Gastroesophageal sphincter (tissue), 4 donors: ENCODE results near the gene PCDHGB3. TPM values are rescaled to one million over a fixed set of nuclear protein-coding genes. Genes with fewer than 3 reads are reported as not detected.
"Not testable (repeated sequence)": the region's sequence is repeated elsewhere in the genome, so short reads cannot be mapped to it uniquely, and the experiment has no call there.

Source experiments
- ATAC-seq: fragments of 150-250 bp; one replicate; pipeline ENCODE4 v1.9.1; 2016; ENCODE audit warnings: mild to moderate bottlenecking, moderate library complexity
- H3K27ac ChIP-seq, 4 donors: fragments of 200-600 bp; sonication (generic) in 3 of 4; 1 replicate in 3 of 4; 2 replicates in 1 of 4; pipeline ENCODE4 v1.5.1; 2016 to 2019
- H3K27me3 ChIP-seq: fragments of 200-600 bp; sonication (generic); one replicate; pipeline ENCODE4 v1.5.1; 2019
- H3K36me3 ChIP-seq, 2 donors: fragments of 200-600 bp; sonication (generic); one replicate each; pipeline ENCODE4 v1.5.1; 2019; ENCODE audit warnings: control low read depth in 1 of 2
- H3K4me1 ChIP-seq, 3 donors: fragments of 200-600 bp; sonication (generic); 1 replicate in 2 of 3; 2 replicates in 1 of 3; pipeline ENCODE4 v1.5.1; 2016 to 2019; ENCODE audit warnings: control low read depth in 2 of 3
- H3K4me3 ChIP-seq, 2 donors: fragments of 200-600 bp; sonication (generic); one replicate each; pipeline ENCODE4 v1.5.1; 2019; ENCODE audit warnings: mild to moderate bottlenecking in 1 of 2, moderate library complexity in 1 of 2
- H3K9me3 ChIP-seq, 3 donors: fragments of 200-600 bp; sonication (generic); one replicate each; pipeline ENCODE4 v1.5.1; 2017 to 2019; ENCODE audit warnings: control low read depth in 2 of 3
- EP300 ChIP-seq: sonication (generic); formaldehyde crosslinking; IDR thresholded peaks from one replicate; pipeline ENCODE4 v1.6.1; 2017; ENCODE audit warnings: antibody characterized with exemption, mild to moderate bottlenecking
- POLR2A ChIP-seq, 2 donors: fragments of 450-650 bp; IDR thresholded peaks; one replicate each; pipeline ENCODE4 v1.6.1; 2017; ENCODE audit warnings: antibody characterized with exemption in 2 of 2, mild to moderate bottlenecking in 2 of 2, moderate library complexity in 1 of 2
- POLR2AphosphoS5 ChIP-seq: sonication (generic); formaldehyde crosslinking; IDR thresholded peaks from one replicate; pipeline ENCODE4 v1.6.1; 2017; ENCODE audit warnings: antibody characterized with exemption
- WGBS, 2 donors: methylation state at CpG; one replicate each; pipeline ENCODE4 v1.1.5; 2018; ENCODE audit warnings: low coverage in 1 of 2; 5-methylcytosine and 5-hydroxymethylcytosine counted together
- total RNA-seq, 4 donors: library from RNA; depleted of rRNA; stranded (reverse); fragments of >200 nt; gene quantifications; one replicate each; pipeline ENCODE4 v1.1.0, GENCODE V29; 2016
- TF ChIP-seq, protein P1 (sequence below), 4 experiments: fragments of 200-600 bp in 2 of 4; fragments of 450-650 bp in 2 of 4; sonication (generic) in 1 of 4; IDR thresholded peaks; one replicate each; pipeline ENCODE4 v1.5.1; 2017 to 2019; ENCODE audit warnings: antibody characterized with exemption in 4 of 4, mild to moderate bottlenecking in 2 of 4, moderate library complexity in 2 of 4

PCDHGB3 gene
- total RNA-seq, 4 donors from 2014 or later: 1.5 to 10.0 (median 4.7) TPM

DNA sequence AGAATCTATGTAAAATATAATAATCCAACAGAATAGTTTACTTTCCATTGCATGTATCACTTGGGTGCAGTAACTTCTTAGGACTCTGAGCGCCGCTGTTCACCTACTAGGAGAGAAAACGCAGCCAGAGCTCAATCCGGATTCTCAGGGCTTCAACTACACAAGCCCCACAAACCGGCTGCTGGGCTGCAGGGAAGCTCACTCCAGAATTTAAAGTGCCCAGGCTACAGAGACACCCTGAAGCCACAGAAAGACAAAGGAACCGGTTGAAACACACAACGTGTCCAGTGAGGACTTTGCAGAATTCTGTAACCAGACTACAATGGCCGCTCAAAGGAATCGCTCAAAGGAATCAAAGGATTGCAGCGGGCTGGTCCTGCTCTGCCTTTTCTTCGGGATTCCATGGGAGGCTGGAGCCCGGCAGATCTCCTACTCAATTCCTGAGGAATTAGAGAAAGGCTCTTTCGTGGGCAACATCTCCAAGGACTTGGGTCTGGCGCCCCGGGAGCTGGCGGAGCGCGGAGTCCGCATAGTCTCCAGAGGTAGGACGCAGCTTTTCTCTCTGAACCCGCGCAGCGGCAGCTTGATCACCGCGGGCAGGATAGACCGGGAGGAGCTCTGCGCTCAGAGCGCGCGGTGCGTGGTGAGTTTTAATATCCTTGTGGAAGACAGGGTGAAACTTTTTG is 43.0 kb downstream of the PCDHGB3 start, which contains the start of gene PCDHGA10:
TSS of gene PCDHGA10 (plus strand) at position 134 of the 686 bp plus-strand sequence. CDS start at position 323, 189 bp downstream.
- H3K4me1 ChIP-seq: no peaks in the 10 kb centered on the region
- WGBS, 2 donors: 18 to 23% methylated on average over 4 to 10 of the region's 31 CpGs
- TF ChIP-seq, protein P1, sequence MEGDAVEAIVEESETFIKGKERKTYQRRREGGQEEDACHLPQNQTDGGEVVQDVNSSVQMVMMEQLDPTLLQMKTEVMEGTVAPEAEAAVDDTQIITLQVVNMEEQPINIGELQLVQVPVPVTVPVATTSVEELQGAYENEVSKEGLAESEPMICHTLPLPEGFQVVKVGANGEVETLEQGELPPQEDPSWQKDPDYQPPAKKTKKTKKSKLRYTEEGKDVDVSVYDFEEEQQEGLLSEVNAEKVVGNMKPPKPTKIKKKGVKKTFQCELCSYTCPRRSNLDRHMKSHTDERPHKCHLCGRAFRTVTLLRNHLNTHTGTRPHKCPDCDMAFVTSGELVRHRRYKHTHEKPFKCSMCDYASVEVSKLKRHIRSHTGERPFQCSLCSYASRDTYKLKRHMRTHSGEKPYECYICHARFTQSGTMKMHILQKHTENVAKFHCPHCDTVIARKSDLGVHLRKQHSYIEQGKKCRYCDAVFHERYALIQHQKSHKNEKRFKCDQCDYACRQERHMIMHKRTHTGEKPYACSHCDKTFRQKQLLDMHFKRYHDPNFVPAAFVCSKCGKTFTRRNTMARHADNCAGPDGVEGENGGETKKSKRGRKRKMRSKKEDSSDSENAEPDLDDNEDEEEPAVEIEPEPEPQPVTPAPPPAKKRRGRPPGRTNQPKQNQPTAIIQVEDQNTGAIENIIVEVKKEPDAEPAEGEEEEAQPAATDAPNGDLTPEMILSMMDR (IDR thresholded peaks at IDR 0.05): peak in 1 of 4 experiments; percentile 36
- no peak for TF ChIP-seq POLR2AphosphoS5
- TF ChIP-seq EP300: no peak
- peak within 1 kb of the TSS in 1 of 2 donors; percentile 38 for H3K4me3 ChIP-seq
- peak; percentile 34 for ATAC-seq
- H3K27me3 ChIP-seq: peaks cover 8% of the 10 kb centered on the region
- H3K36me3 ChIP-seq: peaks cover 0 to 27% of the 10 kb centered on the region in 2 donors
- H3K9me3 ChIP-seq: peaks cover 0 to 98% (median 13%) of the 10 kb centered on the region in 3 donors
- no peak within 1 kb of the TSS for H3K27ac ChIP-seq

DNA sequence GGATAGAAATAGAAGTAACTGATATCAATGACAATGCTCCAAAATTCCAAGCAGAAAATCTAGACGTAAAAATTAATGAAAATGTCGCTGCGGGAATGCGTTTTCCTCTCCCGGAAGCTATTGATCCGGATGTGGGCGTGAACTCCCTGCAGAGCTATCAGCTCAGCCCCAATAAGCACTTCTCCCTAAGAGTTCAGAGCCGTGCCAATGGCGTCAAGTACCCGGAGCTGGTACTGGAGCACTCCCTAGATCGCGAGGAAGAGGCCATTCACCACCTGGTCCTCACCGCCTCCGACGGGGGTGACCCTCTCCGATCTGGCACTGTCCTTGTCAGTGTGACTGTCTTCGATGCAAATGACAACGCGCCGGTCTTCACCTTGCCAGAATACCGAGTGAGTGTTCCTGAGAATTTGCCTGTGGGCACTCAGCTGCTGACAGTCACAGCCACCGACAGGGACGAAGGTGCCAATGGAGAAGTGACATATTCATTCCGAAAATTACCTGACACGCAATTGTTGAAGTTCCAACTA is 43.6 kb downstream of the PCDHGB3 start:
- TF ChIP-seq, protein P1 (IDR thresholded peaks at IDR 0.05): no peak
- TF ChIP-seq POLR2A (IDR thresholded peaks at IDR 0.05) (no peak), EP300 (no peak)
- H3K27ac ChIP-seq: no peak overlapping the region
- H3K4me3 ChIP-seq: peak overlapping the region in 1 of 2 donors; percentile 38
- H3K4me1 ChIP-seq: peaks cover 0 to 5% (median 0%) of the 10 kb centered on the region in 3 donors
- H3K9me3 ChIP-seq: peaks cover 0 to 98% (median 13%) of the 10 kb centered on the region in 3 donors
- WGBS, 2 donors: 11 to 19% methylated on average over 5 to 23 of the region's 25 CpGs
- H3K27me3 ChIP-seq: peaks cover 8% of the 10 kb centered on the region
- H3K36me3 ChIP-seq: peaks cover 0 to 25% of the 10 kb centered on the region in 2 donors
- ATAC-seq: no peak

DNA sequence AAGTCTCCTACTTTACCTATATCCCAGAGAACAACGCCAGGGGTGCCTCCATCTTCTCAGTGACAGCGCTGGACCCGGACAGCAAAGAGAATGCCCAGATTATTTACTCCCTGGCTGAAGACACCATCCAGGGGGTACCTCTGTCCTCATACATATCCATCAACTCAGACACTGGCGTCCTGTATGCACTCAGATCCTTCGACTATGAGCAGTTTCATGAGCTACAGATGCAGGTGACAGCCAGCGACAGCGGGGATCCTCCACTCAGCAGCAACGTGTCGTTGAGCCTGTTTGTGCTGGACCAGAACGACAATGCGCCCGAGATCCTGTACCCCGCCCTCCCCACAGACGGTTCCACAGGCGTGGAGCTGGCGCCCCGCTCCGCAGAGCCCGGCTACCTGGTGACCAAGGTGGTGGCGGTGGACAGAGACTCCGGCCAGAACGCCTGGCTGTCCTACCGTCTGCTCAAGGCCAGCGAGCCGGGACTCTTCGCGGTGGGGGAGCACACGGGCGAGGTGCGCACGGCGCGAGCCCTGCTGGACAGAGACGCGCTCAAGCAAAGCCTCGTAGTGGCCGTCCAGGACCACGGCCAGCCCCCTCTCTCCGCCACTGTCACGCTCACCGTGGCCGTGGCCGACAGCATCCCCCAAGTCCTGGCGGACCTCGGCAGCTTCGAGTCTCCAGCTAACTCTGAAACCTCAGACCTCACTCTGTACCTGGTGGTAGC is 44.7 kb downstream of the PCDHGB3 start:
- ATAC-seq, H3K27ac ChIP-seq, H3K27me3 ChIP-seq, H3K4me3 ChIP-seq: not testable (repeated sequence)
- Histone ChIP-seq H3K36me3 (peaks cover 0 to 23% of the 10 kb centered on the region in 2 donors), H3K9me3 (peaks cover 0 to 98% (median 13%) of the 10 kb centered on the region in 3 donors), H3K4me1 (peaks cover 0 to 16% (median 0%) of the 10 kb centered on the region in 3 donors)
- WGBS, 2 donors: 13 to 18% methylated on average over 5 to 9 of the region's 46 CpGs

DNA sequence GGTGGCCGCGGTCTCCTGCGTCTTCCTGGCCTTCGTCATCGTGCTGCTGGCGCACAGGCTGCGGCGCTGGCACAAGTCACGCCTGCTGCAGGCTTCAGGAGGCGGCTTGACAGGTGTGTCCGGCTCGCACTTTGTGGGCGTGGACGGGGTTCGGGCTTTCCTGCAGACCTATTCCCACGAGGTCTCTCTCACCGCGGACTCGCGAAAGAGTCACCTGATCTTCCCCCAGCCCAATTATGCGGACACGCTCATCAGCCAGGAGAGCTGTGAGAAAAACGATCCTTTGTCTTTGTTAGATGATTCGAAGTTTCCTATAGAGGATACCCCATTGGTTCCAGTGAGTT is 45.2 kb downstream of the PCDHGB3 start:
- not testable (repeated sequence) for H3K4me3 ChIP-seq, H3K27ac ChIP-seq, H3K27me3 ChIP-seq, ATAC-seq
- Histone ChIP-seq H3K4me1 (peaks cover 0 to 19% (median 0%) of the 10 kb centered on the region in 3 donors), H3K9me3 (peaks cover 0 to 98% (median 12%) of the 10 kb centered on the region in 3 donors), H3K36me3 (peaks cover 0 to 19% of the 10 kb centered on the region in 2 donors)
- 35 to 65% methylated on average over 3 to 6 of the region's 24 CpGs for WGBS, 2 donors

DNA sequence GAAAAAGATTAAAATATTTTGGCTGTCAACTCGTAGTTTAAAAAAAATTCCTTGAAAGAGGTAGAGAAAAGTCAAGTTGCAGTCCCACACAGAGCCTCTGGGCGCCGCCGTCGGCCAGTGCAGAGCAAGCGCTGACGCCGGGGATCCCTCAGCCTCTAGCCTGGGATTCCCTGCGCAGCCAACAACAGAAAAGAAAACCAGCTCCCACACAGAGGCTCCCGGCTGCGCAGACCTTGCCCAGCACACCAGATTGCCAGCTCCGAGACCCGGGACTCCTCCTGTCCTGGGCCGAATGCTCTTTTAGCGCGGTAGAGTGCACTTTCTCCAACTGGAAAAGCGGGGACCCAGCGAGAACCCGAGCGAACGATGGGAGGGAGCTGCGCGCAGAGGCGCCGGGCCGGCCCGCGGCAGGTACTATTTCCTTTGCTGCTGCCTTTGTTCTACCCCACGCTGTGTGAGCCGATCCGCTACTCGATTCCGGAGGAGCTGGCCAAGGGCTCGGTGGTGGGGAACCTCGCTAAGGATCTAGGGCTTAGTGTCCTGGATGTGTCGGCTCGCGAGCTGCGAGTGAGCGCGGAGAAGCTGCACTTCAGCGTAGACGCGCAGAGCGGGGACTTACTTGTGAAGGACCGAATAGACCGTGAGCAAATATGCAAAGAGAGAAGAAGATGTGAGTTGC is 47.6 kb downstream of the PCDHGB3 start, which contains the start of gene PCDHGB7:
TSS of gene PCDHGB7 (plus strand) at position 184 of the 679 bp plus-strand sequence. CDS start at position 367, 183 bp downstream.
- peaks cover 0 to 23% (median 0%) of the 10 kb centered on the region in 3 donors for H3K4me1 ChIP-seq
- ATAC-seq: peak; percentile 87
- TF ChIP-seq, protein P1 (IDR thresholded peaks at IDR 0.05): peak; percentile 35 to 74 (median 68)
- H3K9me3 ChIP-seq: peaks cover 0 to 98% (median 11%) of the 10 kb centered on the region in 3 donors
- not testable (repeated sequence) for H3K27me3 ChIP-seq
- H3K27ac ChIP-seq: peak within 1 kb of the TSS in 3 of 4 donors; percentile 56 to 70 (median 69)
- H3K4me3 ChIP-seq: peak within 1 kb of the TSS; percentile 36 to 52
- peaks cover 0 to 16% of the 10 kb centered on the region in 2 donors for H3K36me3 ChIP-seq
- WGBS, 2 donors: 8 to 10% methylated on average over 8 to 13 of the region's 47 CpGs
